GM18526 (cell line): ENCODE measurements around the gene PEX7.

Experiments used
- POLR2A ChIP-seq: IDR thresholded peaks from 3 replicates; pipeline ENCODE4 v1.6.1; 2011; ENCODE audit not compliant: insufficient read length; ENCODE audit errors: extremely low read depth

The PEX7 gene

DNA sequence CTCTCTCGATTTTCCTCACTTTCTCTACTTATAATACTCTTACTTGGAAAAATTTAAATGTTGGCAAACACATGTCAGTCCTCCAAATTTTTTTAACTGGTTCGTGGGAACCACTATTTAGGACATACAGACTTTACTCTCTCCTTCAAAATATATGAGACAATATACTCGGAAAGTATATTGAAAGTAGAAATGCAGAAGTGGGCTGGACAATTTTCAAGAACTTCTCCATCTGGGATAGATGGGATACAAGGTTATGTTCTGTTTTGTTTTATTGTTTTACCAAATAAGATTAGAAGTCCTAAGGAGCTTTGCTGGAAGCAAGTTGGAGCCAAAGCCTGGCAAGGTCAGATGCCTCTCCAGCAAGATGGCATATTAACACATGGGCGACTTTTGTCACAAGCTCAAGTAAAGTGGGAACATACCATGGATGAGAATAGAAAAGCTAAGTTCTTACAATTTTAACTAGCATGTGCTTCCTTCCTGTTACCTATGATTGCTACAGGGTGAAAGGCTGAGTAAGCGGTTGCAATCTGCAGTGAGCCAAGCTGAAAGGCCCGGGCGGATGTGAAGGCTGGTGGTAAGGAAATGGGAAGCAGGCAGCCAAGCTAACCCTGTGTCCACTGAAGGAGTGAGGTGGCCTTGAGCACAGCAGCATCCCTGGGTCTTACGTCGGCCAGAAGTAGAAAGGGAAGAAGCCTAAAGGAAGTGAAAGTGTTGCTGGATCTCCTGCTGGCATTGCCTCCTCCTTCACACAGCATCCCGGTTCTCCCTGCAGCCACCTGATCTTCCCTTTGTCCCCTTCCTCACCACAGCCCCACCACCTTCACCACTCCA, 37.3 kb upstream of the PEX7 start:
- TF ChIP-seq POLR2A, result peak; percentile 36

DNA sequence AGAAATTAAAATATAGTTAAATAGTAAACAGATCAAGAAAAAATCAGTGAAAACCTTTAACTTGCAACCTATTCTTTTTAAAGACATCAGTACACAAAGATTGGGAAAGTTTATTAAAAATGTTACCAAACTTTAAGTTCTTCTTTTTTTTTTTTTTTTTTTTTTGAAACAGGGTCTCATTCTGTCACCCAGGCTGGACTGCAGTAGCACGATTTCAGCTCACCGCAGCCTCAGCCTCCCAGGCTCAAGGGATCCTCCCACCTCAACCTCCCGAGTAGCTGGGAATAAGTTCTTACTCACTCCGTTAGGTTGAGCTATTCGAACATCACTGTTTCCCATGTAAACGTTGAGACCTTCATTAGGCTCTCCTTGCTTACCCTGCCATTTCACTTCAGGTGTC, 35.7 kb upstream of the PEX7 start:
- TF ChIP-seq POLR2A, result no peak

DNA sequence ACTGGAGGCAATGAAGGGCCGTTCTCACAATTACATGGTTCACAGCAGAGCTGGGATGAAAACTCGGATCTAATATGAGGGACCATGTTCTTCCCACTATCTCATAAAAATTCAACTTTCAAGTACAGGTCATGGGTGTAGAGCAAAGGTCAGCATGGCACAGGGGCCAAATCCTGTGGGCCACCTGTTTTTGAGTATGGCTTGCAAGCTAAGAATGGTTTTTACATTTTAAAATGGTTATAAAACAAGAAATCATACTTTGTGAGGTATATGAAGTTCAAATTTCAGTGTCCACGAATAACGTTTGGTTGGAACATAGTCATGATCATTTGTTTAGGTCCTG, 34.7 kb upstream of the PEX7 start:
- no peak for TF ChIP-seq POLR2A

DNA sequence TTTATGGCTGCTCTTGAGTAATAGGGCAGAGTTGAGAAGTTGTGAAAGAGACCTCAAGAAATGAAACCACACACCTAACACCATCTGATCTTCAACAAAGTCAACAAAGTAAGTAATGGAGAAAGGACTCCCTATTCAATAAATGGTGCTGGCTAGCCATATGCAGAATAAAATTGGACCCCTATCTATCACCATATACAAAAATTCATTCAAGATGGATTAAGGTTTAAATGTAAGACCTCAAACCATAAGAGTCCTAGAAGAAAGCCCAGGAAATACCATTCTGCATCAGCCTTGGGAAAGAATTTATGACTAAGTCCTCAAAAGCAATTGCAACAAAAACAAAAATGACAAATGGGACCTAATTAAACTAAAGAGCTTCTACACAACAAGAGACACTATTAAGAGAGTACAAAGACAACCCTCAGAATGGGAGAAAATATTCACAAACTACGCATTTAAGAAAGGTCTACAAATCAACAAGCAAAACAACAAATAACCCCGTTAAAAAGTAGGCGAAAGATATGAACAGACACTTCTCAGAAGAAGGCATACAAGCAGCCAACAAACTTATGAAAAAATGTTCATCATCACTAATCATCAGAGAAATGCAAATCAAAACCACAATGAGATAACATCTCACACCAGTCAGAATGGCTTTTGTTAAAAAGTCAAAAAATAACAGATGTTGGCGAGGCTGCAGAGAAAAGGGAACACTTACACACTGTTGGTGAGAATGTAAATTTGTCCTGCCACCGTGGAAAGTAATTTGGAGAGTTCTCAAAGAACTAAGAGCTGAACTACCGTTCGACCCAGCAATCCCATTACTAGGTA, 34.1 kb upstream of the PEX7 start:
- TF ChIP-seq POLR2A, result no peak

DNA sequence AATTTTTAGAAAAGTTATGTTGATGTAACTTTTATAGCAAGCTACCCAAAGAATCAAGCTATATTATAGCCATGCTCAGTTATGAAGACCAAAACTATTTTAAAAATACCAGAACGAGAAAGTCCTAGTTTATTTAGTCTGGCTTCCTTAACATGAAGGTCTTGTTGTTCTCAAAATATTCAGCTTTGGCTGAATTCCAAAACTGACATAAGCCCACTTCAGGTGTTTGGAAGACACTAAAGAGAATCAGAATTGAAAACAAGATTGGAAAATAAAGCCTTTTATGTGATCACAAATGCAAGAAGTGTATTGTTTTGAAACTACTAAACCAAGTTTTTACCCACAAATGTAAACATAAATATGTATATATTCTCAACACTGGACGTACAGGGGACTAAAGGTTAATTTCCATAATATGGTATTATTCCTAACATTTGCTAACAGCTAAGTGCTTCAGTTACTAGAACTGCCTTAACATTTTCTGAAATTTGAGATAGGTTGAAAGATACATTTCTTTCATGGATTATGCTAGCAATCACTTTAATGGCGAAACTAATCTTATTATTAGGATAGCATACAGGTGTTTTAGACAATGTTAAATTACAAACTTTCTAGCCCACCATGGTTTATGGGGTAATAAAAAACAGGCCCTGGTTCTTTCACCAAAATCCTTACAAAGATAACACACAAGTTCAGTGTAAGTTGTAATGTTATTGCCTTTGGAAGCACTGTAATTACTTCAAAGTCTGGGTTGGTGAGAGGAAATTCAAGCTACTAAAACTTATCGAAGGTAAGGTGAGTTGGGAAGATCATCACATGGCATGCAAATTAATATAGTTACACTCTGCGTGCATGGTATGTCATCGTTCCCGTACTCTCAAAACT, 31.7 kb upstream of the PEX7 start:
- no peak for TF ChIP-seq POLR2A

DNA sequence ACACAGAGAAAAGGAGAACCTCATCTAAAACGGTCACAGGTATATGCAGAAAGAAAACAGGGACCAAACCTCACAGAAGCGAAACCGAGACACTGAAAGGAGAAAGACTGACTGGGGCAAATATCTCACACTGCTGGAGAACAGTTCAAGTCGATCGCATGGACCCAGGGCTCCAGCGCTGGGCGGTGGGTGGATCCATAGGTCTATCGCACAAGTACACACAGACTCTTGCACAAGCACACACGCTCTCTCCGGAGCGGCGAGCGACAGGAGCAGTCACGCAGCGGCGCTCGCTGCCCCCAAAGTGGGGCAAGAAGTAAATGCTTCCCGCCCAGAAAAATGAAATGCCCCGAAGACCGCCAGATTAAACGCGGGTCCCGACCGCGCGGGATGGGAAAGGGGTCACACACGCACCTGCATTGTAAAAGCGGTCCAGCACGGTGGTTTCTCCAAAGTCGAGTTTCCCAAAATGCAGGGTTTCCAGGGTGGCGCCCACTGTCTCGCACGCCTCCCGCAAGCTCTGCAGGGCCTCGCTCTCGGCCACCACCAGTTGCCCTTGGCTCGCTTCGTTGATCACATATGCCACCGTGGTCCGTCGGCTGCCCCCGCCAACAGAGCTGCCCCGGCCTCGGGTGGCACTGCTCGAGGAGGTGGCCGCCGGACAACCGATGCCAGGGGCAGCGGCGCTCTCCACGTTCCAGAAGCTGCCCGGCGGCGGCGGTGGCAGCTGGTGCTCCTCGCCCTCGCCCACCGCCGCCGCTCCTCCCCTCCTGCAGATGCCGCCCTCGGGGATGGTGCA, 30.9 kb upstream of the PEX7 start:
- TF ChIP-seq POLR2A, result peak; percentile 74

DNA sequence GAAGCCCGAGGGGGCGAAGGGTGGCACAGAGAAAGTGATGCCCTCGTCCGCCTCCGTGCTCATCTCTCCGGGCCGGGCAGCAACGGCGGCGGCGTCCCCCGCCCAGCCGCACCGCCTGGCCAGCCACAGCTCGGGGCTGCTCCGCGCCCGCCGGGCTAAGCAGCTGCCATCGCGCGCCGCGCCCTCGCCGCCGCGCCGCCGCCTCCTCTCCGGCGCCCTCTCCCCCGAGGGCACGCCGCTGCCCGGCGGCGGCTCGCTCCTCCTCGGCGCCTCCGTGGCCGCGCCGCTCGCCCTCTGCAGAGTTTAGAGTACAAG, 30.3 kb upstream of the PEX7 start:
- TF ChIP-seq POLR2A, result no peak

DNA sequence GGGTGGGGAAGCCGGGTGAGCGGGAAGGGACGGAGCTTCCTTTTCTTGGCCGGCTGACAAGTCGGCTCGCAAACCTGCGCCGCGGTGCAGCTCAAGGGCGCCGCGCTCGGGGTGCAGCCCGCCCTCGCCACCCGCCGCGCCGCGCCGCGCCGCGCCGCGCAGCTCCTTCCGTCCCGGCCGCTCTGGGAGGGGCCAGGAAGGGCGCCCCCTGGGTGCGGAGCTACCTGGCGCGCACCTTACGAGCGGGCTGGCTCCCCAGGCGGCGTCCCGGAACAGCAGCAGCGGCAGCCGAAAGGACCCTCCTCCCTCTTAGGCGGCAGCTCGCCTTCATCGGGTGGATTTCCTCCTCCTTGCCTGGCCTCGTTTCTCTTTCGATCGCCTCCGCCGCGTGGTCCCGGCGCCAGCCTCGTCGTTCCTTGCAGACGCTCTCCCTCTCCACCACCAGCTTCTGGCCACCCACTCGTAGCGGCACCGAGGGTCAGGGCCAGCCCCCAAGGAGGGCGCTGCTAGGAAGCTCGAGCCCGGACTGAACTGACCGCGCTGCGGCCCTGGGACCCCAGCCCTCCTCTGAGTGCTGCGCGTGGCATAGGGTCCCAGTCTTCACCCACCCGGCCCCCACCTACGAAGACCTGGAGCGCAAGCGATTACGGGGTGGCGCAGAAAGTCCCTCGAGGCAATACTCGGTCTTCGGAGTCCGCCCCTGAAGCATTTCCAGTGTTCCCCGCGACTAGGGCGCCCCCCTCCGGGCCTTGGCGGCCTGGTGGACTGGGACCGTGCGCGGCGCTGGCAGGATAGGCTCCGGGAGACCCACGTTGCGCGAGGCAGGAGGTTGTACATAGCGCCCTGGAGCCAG, 29.8 kb upstream of the PEX7 start, which contains the start of gene MAP3K5:
TSS of gene MAP3K5 (minus strand) at position 68 of the 853 bp plus-strand sequence. CDS start 320 bp downstream, outside the sequence.
- peak; percentile 55 for TF ChIP-seq POLR2A

DNA sequence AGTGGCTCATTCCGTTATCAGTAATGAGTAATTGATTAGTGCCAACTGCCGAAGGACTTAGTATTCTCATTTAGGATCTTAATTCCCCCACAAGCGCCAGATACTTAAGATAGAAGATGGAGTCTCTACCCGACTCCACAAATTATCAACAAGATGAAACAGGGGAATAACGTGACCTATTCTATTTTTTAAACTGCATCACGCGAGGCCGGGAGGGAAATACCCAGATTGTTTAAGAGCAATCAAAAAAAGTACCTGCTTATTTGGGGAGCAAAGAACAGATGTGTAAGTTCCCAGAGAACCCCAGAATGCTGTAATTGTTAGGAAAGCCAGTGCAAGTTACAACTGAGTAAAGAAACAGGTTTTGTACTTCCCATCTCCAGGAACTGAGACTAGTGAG, 29.0 kb upstream of the PEX7 start:
- TF ChIP-seq POLR2A, result no peak

DNA sequence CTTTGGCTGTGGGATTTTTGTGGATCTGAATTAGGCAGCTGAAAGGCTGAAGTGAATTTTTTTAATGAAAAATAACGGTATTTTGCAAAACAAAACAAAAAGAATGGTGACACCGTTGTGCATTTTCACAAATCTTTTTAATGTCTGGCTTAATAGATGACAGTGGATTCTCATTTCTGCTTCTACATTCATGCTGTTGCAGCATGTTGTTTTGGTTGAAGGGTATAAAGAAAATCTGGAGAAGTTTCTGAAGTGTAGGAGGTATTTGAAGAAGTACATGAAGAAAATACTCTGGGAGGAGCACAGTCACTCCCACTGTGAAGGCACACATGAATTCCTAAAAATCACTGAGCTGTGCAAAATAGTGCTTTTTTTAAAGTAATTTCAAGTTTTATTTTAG, 27.0 kb upstream of the PEX7 start:
- no peak for TF ChIP-seq POLR2A

DNA sequence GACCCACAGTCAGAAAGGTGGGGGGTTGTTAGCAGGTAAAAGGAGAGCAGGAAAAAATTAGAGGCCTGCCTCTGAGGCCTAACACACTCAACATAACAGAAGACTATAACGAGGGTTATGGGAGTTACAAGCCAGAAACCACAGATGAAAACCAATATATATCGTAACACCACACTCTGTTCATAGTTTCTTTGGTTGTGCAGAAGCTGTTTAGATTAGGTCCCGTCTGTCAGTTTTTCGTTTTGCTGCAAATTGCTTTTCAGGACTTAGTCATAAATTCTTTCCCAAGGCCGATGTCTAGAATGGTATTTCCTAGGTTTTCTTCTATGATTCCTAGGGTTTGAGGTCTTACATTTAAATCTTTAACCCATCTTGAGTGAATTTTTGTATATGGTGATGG, 26.4 kb upstream of the PEX7 start:
- no peak for TF ChIP-seq POLR2A

DNA sequence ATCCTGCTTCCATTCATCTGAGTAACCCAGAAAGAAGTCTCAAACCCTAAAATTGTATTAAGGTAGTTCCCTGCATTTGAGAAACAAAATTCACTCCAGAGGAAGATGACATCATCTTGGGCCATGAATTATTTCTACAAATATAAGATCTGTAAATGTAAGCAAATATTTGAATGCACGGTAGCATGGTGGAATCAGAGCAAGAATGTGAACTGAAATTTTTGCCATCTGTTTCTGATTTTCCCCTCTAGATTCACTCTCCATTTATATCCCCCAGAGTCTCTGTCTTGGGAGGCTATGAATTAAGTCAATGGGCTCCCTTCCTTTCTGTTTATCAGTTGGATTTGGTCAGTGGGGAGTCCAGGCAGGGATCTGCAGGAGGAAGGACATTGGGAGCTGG, 24.3 kb upstream of the PEX7 start:
- TF ChIP-seq POLR2A, result no peak

DNA sequence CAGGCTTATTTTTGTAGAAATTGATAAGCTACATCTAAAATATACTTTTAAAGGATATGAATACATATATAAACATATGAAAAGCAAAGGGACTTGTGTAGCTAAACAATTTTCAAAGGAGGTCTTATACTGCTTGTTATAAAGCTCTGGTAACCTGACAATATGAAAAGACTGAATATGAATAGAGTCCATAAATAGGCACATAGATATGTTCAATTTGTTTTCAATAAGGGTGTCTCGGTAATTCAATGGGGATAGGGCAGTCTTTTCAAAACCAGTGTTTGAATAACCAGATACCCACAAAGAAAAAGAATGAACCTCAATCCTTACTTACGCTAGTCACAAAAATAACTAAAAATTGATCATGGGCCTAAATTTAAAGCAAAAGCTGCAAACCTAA, 20.8 kb upstream of the PEX7 start:
- no peak for TF ChIP-seq POLR2A

DNA sequence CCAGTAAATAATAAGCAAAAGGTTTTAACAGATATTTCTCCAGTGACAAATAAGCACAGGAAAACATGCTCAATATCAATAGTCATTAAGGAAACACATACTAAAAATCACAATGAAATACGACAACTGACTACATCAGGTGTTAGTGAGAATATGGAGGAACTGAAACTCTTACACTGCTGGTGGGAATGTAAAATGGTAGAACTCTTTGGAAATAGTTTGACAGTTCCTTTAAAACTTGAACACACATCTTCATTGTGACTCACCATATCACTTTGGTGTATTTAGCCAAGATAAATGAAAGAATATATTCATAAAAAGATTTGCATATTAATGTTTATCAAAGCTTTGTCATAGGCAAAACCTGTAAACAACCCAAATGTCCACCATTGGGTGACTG, 18.8 kb upstream of the PEX7 start:
- TF ChIP-seq POLR2A, result no peak
